Measurements from ENCODE around the gene OR5C1.

The OR5C1 gene

DNA sequence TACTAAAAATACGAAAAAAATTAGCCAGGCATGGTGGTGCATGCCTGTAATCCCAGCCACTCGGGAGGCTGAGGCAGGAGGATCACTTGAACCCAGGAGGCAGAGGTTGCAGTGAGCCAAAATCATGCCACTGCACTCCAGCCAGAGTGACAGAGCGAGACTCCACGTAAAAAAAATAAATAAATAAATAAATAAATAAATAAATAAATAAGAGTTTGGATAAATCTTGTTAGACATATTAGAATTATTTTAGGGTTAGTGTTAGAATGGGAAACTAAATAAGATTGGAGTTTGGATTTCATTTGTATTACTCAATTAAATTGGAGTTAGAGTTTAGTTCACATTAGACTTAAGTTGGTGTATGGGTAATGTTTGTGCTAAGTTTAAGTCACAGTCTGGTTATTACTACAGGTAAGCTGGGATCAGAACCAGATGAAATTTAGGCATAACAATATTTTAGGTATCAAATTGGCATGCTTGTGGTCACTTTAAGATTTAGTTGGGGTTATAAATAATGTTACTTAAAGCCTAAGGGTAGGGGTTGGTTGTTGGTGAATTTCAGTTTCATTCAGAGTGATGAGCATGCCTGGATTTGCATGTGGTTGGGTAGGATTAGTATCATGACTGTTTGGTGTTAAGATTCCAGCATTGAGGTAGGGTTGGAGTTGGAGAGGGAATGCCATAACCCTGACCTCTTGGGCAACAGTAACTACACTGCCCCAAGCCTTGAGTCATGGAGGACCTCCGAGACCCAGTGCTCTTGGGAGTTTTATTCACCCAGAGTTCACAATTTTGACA lies 3.3 kb downstream of the OR5C1 start:
- H3K27ac ChIP-seq (ENCODE audit: low read depth, low read length) = no peak overlapping the region
- no peaks in the 10 kb centered on the region for H3F3A ChIP-seq (ENCODE audit: control insufficient read depth, insufficient read depth)
- no peaks in the 10 kb centered on the region for H3K36me3 ChIP-seq (ENCODE audit: control insufficient read depth, low read length)
- H4K20me1 ChIP-seq (ENCODE audit: control insufficient read depth, insufficient read depth, low read depth, low read length) = no peaks in the 10 kb centered on the region
- no peak overlapping the region for H3K4me2 ChIP-seq (ENCODE audit: low read length)
- no peak overlapping the region for H3K4me3 ChIP-seq (ENCODE audit: low read length)
- H3K9me3 ChIP-seq (ENCODE audit: control insufficient read depth, insufficient read depth, low read length) = no peaks in the 10 kb centered on the region
- TF ChIP-seq, protein P1, sequence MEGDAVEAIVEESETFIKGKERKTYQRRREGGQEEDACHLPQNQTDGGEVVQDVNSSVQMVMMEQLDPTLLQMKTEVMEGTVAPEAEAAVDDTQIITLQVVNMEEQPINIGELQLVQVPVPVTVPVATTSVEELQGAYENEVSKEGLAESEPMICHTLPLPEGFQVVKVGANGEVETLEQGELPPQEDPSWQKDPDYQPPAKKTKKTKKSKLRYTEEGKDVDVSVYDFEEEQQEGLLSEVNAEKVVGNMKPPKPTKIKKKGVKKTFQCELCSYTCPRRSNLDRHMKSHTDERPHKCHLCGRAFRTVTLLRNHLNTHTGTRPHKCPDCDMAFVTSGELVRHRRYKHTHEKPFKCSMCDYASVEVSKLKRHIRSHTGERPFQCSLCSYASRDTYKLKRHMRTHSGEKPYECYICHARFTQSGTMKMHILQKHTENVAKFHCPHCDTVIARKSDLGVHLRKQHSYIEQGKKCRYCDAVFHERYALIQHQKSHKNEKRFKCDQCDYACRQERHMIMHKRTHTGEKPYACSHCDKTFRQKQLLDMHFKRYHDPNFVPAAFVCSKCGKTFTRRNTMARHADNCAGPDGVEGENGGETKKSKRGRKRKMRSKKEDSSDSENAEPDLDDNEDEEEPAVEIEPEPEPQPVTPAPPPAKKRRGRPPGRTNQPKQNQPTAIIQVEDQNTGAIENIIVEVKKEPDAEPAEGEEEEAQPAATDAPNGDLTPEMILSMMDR (IDR thresholded peaks at IDR 0.05; ENCODE audit: low read depth, low read length, poor library complexity, severe bottlenecking) = no peak
- TF ChIP-seq EZH2phosphoT487 (IDR thresholded peaks at IDR 0.05; ENCODE audit: borderline replicate concordance, low read length) = no peak
- H3K9me2 ChIP-seq (replicated peaks; ENCODE audit: control insufficient read depth, low read length) = no peaks in the 10 kb centered on the region
- no peaks in the 10 kb centered on the region for H3K4me1 ChIP-seq (ENCODE audit: control insufficient read depth, low read length)
- H3K27me3 ChIP-seq (ENCODE audit: control insufficient read depth, low read length) = no peaks in the 10 kb centered on the region
- no peaks in the 10 kb centered on the region for H3K79me2 ChIP-seq (ENCODE audit: control insufficient read depth, low read length)

DNA sequence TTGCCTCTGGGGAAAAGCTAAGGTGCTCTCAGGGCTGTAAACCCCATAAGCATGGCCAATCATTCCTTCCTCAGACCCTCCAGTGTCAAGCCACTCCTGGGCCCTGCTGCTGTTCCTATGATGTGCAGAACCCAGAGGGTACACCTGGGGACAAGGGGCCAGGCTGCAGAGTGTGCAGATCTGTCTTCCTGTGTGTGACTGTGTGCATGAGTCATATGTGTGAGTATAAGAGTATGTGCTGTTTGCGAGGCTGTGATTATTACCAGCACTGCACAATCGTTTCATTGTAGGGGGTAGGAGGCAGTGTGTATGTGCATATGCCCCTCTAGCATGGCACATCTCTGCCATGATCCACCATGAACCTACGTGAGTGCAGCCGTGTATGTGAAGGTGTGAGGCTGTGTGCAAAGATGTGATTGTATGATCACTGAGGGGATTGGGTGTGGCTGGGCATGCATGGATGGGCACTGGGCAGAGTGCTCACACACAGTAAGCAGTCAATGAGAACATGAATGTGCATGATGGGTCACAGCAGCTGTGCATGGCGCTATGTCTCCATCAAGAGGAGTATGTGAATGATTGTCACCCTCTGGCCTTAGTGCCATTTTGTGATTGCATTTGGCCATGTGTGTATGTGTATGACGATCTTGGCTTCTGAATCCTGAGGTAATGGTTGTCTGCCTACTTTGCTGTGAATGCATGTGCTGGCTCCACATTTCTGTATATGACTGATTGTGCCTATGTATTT lies 8.8 kb downstream of the OR5C1 start:
- Histone ChIP-seq H3K9me3 (ENCODE audit: control insufficient read depth, insufficient read depth, low read length) (no peaks in the 10 kb centered on the region), H3K4me3 (ENCODE audit: low read length) (no peak overlapping the region), H3K27me3 (ENCODE audit: control insufficient read depth, low read length) (no peaks in the 10 kb centered on the region), H3K9me2 (replicated peaks; ENCODE audit: control insufficient read depth, low read length) (no peaks in the 10 kb centered on the region), H3K79me2 (ENCODE audit: control insufficient read depth, low read length) (no peaks in the 10 kb centered on the region), H3K27ac (ENCODE audit: low read depth, low read length) (no peak overlapping the region), H3K4me1 (ENCODE audit: control insufficient read depth, low read length) (no peaks in the 10 kb centered on the region), H3F3A (ENCODE audit: control insufficient read depth, insufficient read depth) (no peaks in the 10 kb centered on the region), H3K36me3 (ENCODE audit: control insufficient read depth, low read length) (no peaks in the 10 kb centered on the region), H3K4me2 (ENCODE audit: low read length) (no peak overlapping the region), H4K20me1 (ENCODE audit: control insufficient read depth, insufficient read depth, low read depth, low read length) (no peaks in the 10 kb centered on the region)
- no peak for TF ChIP-seq EZH2phosphoT487 (IDR thresholded peaks at IDR 0.05; ENCODE audit: borderline replicate concordance, low read length)
- TF ChIP-seq, protein P1 (IDR thresholded peaks at IDR 0.05; ENCODE audit: low read depth, low read length, poor library complexity, severe bottlenecking) = no peak

DNA sequence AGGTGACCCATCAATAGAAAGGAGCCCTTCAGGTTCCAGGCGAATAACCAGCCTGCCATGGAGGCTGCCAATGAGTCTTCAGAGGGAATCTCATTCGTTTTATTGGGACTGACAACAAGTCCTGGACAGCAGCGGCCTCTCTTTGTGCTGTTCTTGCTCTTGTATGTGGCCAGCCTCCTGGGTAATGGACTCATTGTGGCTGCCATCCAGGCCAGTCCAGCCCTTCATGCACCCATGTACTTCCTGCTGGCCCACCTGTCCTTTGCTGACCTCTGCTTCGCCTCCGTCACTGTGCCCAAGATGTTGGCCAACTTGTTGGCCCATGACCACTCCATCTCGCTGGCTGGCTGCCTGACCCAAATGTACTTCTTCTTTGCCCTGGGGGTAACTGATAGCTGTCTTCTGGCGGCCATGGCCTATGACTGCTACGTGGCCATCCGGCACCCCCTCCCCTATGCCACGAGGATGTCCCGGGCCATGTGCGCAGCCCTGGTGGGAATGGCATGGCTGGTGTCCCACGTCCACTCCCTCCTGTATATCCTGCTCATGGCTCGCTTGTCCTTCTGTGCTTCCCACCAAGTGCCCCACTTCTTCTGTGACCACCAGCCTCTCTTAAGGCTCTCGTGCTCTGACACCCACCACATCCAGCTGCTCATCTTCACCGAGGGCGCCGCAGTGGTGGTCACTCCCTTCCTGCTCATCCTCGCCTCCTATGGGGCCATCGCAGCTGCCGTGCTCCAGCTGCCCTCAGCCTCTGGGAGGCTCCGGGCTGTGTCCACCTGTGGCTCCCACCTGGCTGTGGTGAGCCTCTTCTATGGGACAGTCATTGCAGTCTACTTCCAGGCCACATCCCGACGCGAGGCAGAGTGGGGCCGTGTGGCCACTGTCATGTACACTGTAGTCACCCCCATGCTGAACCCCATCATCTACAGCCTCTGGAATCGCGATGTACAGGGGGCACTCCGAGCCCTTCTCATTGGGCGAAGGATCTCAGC lies 11.6 kb downstream of the OR5C1 start, which contains the start of gene OR1K1:
OR1K1 (plus strand) TSS at position 58 of the 995 bp plus-strand sequence; CDS start at position 58, 0 bp downstream.
- Histone ChIP-seq H4K20me1 (ENCODE audit: control insufficient read depth, insufficient read depth, low read depth, low read length) (no peaks in the 10 kb centered on the region), H3K79me2 (ENCODE audit: control insufficient read depth, low read length) (no peaks in the 10 kb centered on the region), H3K4me3 (ENCODE audit: low read length) (no peak within 1 kb of the TSS), H3F3A (ENCODE audit: control insufficient read depth, insufficient read depth) (no peaks in the 10 kb centered on the region), H3K9me3 (ENCODE audit: control insufficient read depth, insufficient read depth, low read length) (no peaks in the 10 kb centered on the region), H3K27me3 (ENCODE audit: control insufficient read depth, low read length) (no peaks in the 10 kb centered on the region), H3K4me1 (ENCODE audit: control insufficient read depth, low read length) (no peaks in the 10 kb centered on the region), H3K9me2 (replicated peaks; ENCODE audit: control insufficient read depth, low read length) (no peaks in the 10 kb centered on the region), H3K4me2 (ENCODE audit: low read length) (no peak within 1 kb of the TSS), H3K36me3 (ENCODE audit: control insufficient read depth, low read length) (no peaks in the 10 kb centered on the region), H3K27ac (ENCODE audit: low read depth, low read length) (no peak within 1 kb of the TSS)
- TF ChIP-seq, protein P1 (IDR thresholded peaks at IDR 0.05; ENCODE audit: low read depth, low read length, poor library complexity, severe bottlenecking) = no peak
- TF ChIP-seq EZH2phosphoT487 (IDR thresholded peaks at IDR 0.05; ENCODE audit: borderline replicate concordance, low read length) = no peak

All from DOHH2 (cell line).